SK-N-SH (cell line): Measurements from ENCODE around the gene P3H4. TPM values are rescaled to one million over a fixed set of nuclear protein-coding genes. Genes with fewer than 3 reads are reported as not detected.

Source experiments
- CTCF ChIA-PET: fragments of 300-600, 350-600 bp; formaldehyde crosslinking; extraction: SDS; loops from one replicate; lab custom pipeline; 2021; lab: Yijun Ruan, JAX
- POLR2A ChIA-PET: fragments of 350-600 bp; sonication (Branson Sonifier 250); formaldehyde crosslinking; extraction: SDS; loops from one replicate; lab custom pipeline; 2020; ENCODE audit warnings: antibody characterized with exemption, inconsistent platforms; lab: Yijun Ruan, JAX
- DNase-seq: peaks from one replicate; pipeline ENCODE4 v3.0.0; 2012
- H2AFZ ChIP-seq: fragments of 200-600 bp; sonication (generic); 2 replicates; pipeline ENCODE4 v1.8.1; 2016; ENCODE audit warnings: antibody characterized with exemption, mild to moderate bottlenecking, low read depth
- H3F3A ChIP-seq: fragments of 200-600 bp; sonication (generic); replicated peaks from 2 replicates; pipeline ENCODE3; 2016; ENCODE audit warnings: antibody characterized with exemption, mild to moderate bottlenecking; ENCODE audit not compliant: insufficient read depth
- H3K27ac ChIP-seq, 2 experiments: fragments of 200-500 bp in 1 of 2; fragments of 200-600 bp in 1 of 2; sonication (Bioruptor generic) in 1 of 2; sonication (generic), shearing (Covaris generic) in 1 of 2; 2 replicates each; pipeline versions ENCODE4 v1.5.1 to v1.6.1; 2014 to 2016; ENCODE audit warnings: low read depth in 2 of 2, inconsistent platforms in 1 of 2, low read length in 1 of 2, mild to moderate bottlenecking in 1 of 2, mixed read lengths in 1 of 2
- H3K27me3 ChIP-seq: fragments of 200-600 bp; sonication (generic), shearing (Covaris generic); 2 replicates; pipeline ENCODE4 v1.6.1; 2016; ENCODE audit warnings: mixed run types; ENCODE audit not compliant: insufficient read depth
- H3K36me3 ChIP-seq, 2 experiments: fragments of 200-500 bp in 1 of 2; fragments of 200-600 bp in 1 of 2; sonication (Bioruptor generic) in 1 of 2; sonication (generic) in 1 of 2; replicated peaks in 1 of 2; 2 replicates each; pipeline versions ENCODE3 to v1.5.1; 2014 to 2016; ENCODE audit warnings: low read length in 1 of 2, mild to moderate bottlenecking in 1 of 2; ENCODE audit not compliant: insufficient read depth in 2 of 2, control insufficient read depth in 1 of 2
- H3K4me1 ChIP-seq, 2 experiments: fragments of 200-500 bp in 1 of 2; fragments of 200-600 bp in 1 of 2; sonication (Bioruptor generic) in 1 of 2; sonication (generic), shearing (Covaris generic) in 1 of 2; 2 replicates each; pipeline versions ENCODE4 v1.5.1 to v1.6.1; 2014 to 2016; ENCODE audit warnings: low read depth in 1 of 2, low read length in 1 of 2, mixed run types in 1 of 2; ENCODE audit not compliant: insufficient read depth in 2 of 2, control insufficient read depth in 1 of 2
- H3K4me2 ChIP-seq: fragments of 200-600 bp; sonication (generic), shearing (Covaris generic); 2 replicates; pipeline ENCODE4 v1.6.1; 2017; ENCODE audit warnings: mixed run types
- H3K4me3 ChIP-seq, 2 experiments: fragments of 200-500 bp in 1 of 2; fragments of 200-600 bp in 1 of 2; sonication (Bioruptor generic) in 1 of 2; sonication (generic), shearing (Covaris generic) in 1 of 2; 2 replicates each; pipeline versions ENCODE4 v1.5.1 to v1.8.1; 2014 to 2016; ENCODE audit warnings: low read depth in 2 of 2, inconsistent platforms in 1 of 2, low read length in 1 of 2, mild to moderate bottlenecking in 1 of 2, mixed read lengths in 1 of 2, moderate library complexity in 1 of 2
- H3K79me2 ChIP-seq: fragments of 200-600 bp; sonication (generic); 2 replicates; pipeline ENCODE4 v1.8.1; 2017; ENCODE audit warnings: mild to moderate bottlenecking; ENCODE audit not compliant: insufficient read depth
- H3K9ac ChIP-seq: fragments of 200-600 bp; sonication (generic); 2 replicates; pipeline ENCODE4 v1.6.1; 2017; ENCODE audit warnings: mixed run types
- H3K9me2 ChIP-seq: fragments of 200-600 bp; sonication (generic); 2 replicates; pipeline ENCODE4 v1.6.1; 2017; ENCODE audit warnings: mixed run types
- H3K9me3 ChIP-seq: fragments of 200-600 bp; sonication (generic); 2 replicates; pipeline ENCODE4 v1.6.1; 2017; ENCODE audit warnings: mixed run types, mild to moderate bottlenecking, moderate library complexity
- H4K20me1 ChIP-seq: fragments of 200-600 bp; sonication (generic); 2 replicates; pipeline ENCODE4 v1.6.1; 2017; ENCODE audit warnings: mild to moderate bottlenecking, mixed run types; ENCODE audit not compliant: insufficient read depth
- CHD2 ChIP-seq: fragments of 150-350 bp; IDR thresholded peaks from 2 replicates; pipeline ENCODE4 v1.6.1; 2018; ENCODE audit warnings: low read length; ENCODE audit not compliant: partially characterized antibody
- EZH2phosphoT487 ChIP-seq: fragments of 200-600 bp; sonication (generic); IDR thresholded peaks from 2 replicates; pipeline ENCODE4 v1.6.1; 2017; ENCODE audit warnings: low read depth, mixed run types, mild to moderate bottlenecking, antibody characterized with exemption, moderate library complexity, borderline replicate concordance
- FOSL2 ChIP-seq: IDR thresholded peaks from 2 replicates; pipeline ENCODE4 v1.4.0; 2012; ENCODE audit warnings: low read depth, mild to moderate bottlenecking, moderate library complexity, borderline replicate concordance
- FOXJ3 ChIP-seq: sonication (generic); formaldehyde crosslinking; IDR thresholded peaks from 2 replicates; pipeline ENCODE4 v1.5.1; 2020; ENCODE audit warnings: mild to moderate bottlenecking, missing genetic modification reagents
- FOXM1 ChIP-seq: IDR thresholded peaks from 2 replicates; pipeline ENCODE4 v1.4.0; 2012; ENCODE audit warnings: low read depth, mild to moderate bottlenecking
- GATA2 ChIP-seq: sonication (generic); formaldehyde crosslinking; IDR thresholded peaks from 2 replicates; pipeline ENCODE4 v1.5.0; 2020; ENCODE audit warnings: mild to moderate bottlenecking, missing genetic modification reagents
- JUND ChIP-seq: IDR thresholded peaks from 2 replicates; pipeline ENCODE4 v1.4.0; 2012
- MEF2A ChIP-seq: IDR thresholded peaks from 2 replicates; pipeline ENCODE4 v1.4.0; 2012; ENCODE audit warnings: low read depth, borderline replicate concordance
- MXI1 ChIP-seq: IDR thresholded peaks from 2 replicates; pipeline ENCODE4 v1.6.1; 2012; ENCODE audit warnings: mild to moderate bottlenecking, low read depth, low read length, improper control_type of control experiment
- NRF1 ChIP-seq: IDR thresholded peaks from 2 replicates; pipeline ENCODE4 v1.6.1; 2012; ENCODE audit warnings: low read depth, mild to moderate bottlenecking, low read length
- POLR2AphosphoS5 ChIP-seq: IDR thresholded peaks from 2 replicates; pipeline ENCODE4 v1.6.1; 2012; ENCODE audit warnings: low read depth, low read length
- RFX5 ChIP-seq: IDR thresholded peaks from 2 replicates; pipeline ENCODE4 v1.6.1; 2012; ENCODE audit warnings: mild to moderate bottlenecking, improper control_type of control experiment, low read length
- RXRA ChIP-seq: IDR thresholded peaks from 2 replicates; pipeline ENCODE4 v1.4.0; 2012; ENCODE audit warnings: low read depth, mild to moderate bottlenecking, borderline replicate concordance
- YY1 ChIP-seq: IDR thresholded peaks from 2 replicates; pipeline ENCODE4 v1.4.0; 2012; ENCODE audit warnings: low read depth, mild to moderate bottlenecking
- WGBS: methylation state at CpG from one replicate; pipeline ENCODE4 v1.1.6; 2017; ENCODE audit warnings: low lambda C conversion rate; 5-methylcytosine and 5-hydroxymethylcytosine counted together
- polyA plus RNA-seq, 3 experiments: library from polyadenylated mRNA; depleted of rRNA; stranded (reverse); fragments of >200 nt; gene quantifications; 2 replicates each; pipeline ENCODE4 v1.2.3, GENCODE V29; 2012
- TF ChIP-seq, protein P1 (sequence below): IDR thresholded peaks from 2 replicates; pipeline ENCODE4 v1.4.0; 2012; ENCODE audit warnings: low read depth, borderline replicate concordance
- TF ChIP-seq, protein P2 (sequence below): IDR thresholded peaks from 2 replicates; pipeline ENCODE4 v1.6.1; 2012; ENCODE audit warnings: mild to moderate bottlenecking, low read depth, low read length, moderate library complexity
- TF ChIP-seq, protein P3 (sequence below): fragments of 150-350 bp; IDR thresholded peaks from 2 replicates; pipeline ENCODE4 v1.6.1; 2017; ENCODE audit warnings: antibody characterized with exemption, low read length, low read depth, borderline replicate concordance

Gene P3H4
- polyA plus RNA-seq, 1 of the 3 experiments (the other 2 are of a cell fraction): 88.3 TPM

DNA sequence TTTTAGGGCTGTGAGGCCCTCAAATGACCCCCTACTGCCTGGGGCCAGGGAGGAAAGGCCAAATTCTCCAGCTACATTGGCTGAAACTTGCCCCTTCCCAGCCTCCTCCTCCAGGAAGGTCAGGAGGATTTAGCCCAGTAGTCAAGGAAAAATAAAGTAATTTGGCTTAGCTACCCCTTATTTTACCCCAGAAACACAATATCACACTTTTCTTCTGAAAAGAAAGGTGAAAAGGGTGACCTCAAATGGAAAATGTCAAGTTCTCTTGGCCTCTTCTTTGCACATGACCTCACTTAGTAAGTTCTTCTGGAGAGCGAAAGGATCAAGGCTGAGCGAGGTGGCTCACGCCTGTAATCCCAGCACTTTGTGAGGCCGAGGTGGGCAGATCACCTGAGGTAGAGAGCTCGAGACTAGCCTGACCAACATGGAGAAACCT is 17.2 kb downstream of the P3H4 start:
- no peak for TF ChIP-seq GATA2
- no peak for TF ChIP-seq YY1
- no peak for TF ChIP-seq NRF1
- TF ChIP-seq FOSL2: no peak
- no peak for TF ChIP-seq FOXM1
- TF ChIP-seq POLR2AphosphoS5: no peak
- TF ChIP-seq, all 33 proteins: peak for 0
- H3K79me2 ChIP-seq: no peaks in the 10 kb centered on the region
- WGBS: 97% methylated on average over 5 of the region's 5 CpGs
- H2AFZ ChIP-seq: no peak overlapping the region
- no peak overlapping the region for H3K27ac ChIP-seq
- H3K9me3 ChIP-seq: no peaks in the 10 kb centered on the region
- H3K4me1 ChIP-seq: peaks cover 11 to 12% of the 10 kb centered on the region in 2 experiments; a peak in 3 of 4 replicates
- H3K9ac ChIP-seq: no peak overlapping the region
- no peak for DNase-seq
- H3K4me3 ChIP-seq: no peak overlapping the region
- no peaks in the 10 kb centered on the region for H3K27me3 ChIP-seq
- no peaks in the 10 kb centered on the region for H4K20me1 ChIP-seq
- H3K36me3 ChIP-seq: no peaks in the 10 kb centered on the region
- no peak overlapping the region for H3K4me2 ChIP-seq
- no peaks in the 10 kb centered on the region for H3K9me2 ChIP-seq
- no peaks in the 10 kb centered on the region for H3F3A ChIP-seq
- ChIA-PET POLR2A (no interaction called here), CTCF (interaction anchor here (1.3 to 20.2 kb wide), 3 partner anchors 8 to 194 kb away, joined by 3 to 405 read pairs (median 20); partner anchors contain the start of genes HAP1 and JUP)

DNA sequence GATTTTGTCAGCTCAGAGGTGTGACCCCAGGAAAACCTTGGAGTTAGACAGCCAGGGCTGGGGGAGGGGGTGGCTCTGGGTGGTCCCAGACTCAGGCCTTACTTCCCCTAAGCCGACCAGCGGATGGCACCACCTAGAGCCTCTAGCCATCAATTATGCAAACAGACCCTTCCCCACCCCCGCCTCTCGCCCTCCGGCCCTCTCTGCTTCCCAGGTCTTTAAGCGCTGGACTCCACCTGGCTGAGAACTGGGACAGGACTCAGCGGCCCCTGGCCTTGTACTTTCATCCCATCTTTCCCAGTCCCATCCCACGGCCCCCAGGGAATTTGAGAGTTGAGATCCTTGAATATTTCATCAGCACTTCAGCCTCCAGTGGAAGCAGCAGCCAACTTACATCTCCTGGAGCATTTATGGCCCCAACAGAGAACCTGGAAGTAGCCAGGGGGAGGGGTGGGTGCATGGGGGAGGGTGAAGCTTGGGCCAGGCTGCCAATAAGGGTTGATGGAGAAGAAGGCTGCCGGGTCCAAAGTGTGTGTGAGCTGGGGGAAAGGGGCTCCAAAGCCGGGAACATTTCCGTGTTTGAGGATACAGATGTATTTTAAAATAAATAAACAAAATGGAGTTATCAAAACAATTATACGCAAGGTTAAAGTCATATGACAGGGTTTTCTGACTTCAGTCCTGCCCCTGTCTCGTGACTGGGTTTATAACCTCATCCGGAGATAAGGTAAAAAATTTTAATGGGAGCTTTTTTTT is 17.8 kb downstream of the P3H4 start:
- no peak for TF ChIP-seq RXRA
- TF ChIP-seq EZH2phosphoT487: no peak
- no peak for TF ChIP-seq RFX5
- TF ChIP-seq MEF2A: no peak
- TF ChIP-seq FOXJ3 (CRISPR knock-in tag): no peak
- TF ChIP-seq, protein P1, sequence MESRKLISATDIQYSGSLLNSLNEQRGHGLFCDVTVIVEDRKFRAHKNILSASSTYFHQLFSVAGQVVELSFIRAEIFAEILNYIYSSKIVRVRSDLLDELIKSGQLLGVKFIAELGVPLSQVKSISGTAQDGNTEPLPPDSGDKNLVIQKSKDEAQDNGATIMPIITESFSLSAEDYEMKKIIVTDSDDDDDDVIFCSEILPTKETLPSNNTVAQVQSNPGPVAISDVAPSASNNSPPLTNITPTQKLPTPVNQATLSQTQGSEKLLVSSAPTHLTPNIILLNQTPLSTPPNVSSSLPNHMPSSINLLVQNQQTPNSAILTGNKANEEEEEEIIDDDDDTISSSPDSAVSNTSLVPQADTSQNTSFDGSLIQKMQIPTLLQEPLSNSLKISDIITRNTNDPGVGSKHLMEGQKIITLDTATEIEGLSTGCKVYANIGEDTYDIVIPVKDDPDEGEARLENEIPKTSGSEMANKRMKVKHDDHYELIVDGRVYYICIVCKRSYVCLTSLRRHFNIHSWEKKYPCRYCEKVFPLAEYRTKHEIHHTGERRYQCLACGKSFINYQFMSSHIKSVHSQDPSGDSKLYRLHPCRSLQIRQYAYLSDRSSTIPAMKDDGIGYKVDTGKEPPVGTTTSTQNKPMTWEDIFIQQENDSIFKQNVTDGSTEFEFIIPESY: no peak
- TF ChIP-seq, protein P2, sequence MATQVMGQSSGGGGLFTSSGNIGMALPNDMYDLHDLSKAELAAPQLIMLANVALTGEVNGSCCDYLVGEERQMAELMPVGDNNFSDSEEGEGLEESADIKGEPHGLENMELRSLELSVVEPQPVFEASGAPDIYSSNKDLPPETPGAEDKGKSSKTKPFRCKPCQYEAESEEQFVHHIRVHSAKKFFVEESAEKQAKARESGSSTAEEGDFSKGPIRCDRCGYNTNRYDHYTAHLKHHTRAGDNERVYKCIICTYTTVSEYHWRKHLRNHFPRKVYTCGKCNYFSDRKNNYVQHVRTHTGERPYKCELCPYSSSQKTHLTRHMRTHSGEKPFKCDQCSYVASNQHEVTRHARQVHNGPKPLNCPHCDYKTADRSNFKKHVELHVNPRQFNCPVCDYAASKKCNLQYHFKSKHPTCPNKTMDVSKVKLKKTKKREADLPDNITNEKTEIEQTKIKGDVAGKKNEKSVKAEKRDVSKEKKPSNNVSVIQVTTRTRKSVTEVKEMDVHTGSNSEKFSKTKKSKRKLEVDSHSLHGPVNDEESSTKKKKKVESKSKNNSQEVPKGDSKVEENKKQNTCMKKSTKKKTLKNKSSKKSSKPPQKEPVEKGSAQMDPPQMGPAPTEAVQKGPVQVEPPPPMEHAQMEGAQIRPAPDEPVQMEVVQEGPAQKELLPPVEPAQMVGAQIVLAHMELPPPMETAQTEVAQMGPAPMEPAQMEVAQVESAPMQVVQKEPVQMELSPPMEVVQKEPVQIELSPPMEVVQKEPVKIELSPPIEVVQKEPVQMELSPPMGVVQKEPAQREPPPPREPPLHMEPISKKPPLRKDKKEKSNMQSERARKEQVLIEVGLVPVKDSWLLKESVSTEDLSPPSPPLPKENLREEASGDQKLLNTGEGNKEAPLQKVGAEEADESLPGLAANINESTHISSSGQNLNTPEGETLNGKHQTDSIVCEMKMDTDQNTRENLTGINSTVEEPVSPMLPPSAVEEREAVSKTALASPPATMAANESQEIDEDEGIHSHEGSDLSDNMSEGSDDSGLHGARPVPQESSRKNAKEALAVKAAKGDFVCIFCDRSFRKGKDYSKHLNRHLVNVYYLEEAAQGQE: no peak
- TF ChIP-seq, protein P3, sequence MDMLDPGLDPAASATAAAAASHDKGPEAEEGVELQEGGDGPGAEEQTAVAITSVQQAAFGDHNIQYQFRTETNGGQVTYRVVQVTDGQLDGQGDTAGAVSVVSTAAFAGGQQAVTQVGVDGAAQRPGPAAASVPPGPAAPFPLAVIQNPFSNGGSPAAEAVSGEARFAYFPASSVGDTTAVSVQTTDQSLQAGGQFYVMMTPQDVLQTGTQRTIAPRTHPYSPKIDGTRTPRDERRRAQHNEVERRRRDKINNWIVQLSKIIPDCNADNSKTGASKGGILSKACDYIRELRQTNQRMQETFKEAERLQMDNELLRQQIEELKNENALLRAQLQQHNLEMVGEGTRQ: no peak
- TF ChIP-seq CHD2: no peak
- TF ChIP-seq YY1: no peak
- no peak for TF ChIP-seq JUND
- TF ChIP-seq MXI1: no peak
- H3K36me3 ChIP-seq: no peaks in the 10 kb centered on the region
- H3K27ac ChIP-seq: no peak overlapping the region
- H3K9me2 ChIP-seq: no peaks in the 10 kb centered on the region
- no peak overlapping the region for H3K4me3 ChIP-seq
- H3K4me2 ChIP-seq: no peak overlapping the region
- no peak for DNase-seq
- peaks cover 11 to 12% of the 10 kb centered on the region in 2 experiments; a peak in 3 of 4 replicates for H3K4me1 ChIP-seq
- H2AFZ ChIP-seq: no peak overlapping the region
- H3K79me2 ChIP-seq: no peaks in the 10 kb centered on the region
- CTCF ChIA-PET: interaction anchor here (1.3 to 20.2 kb wide), 5 partner anchors 8 to 195 kb away, joined by 3 to 405 read pairs (median 14); partner anchors contain the start of genes HAP1, JUP and P3H4
- POLR2A ChIA-PET: no interaction called here
- WGBS: 85% methylated on average over 12 of the region's 14 CpGs
- H4K20me1 ChIP-seq: no peaks in the 10 kb centered on the region
- H3F3A ChIP-seq: no peaks in the 10 kb centered on the region
- no peaks in the 10 kb centered on the region for H3K27me3 ChIP-seq
- no peaks in the 10 kb centered on the region for H3K9me3 ChIP-seq
- H3K9ac ChIP-seq: no peak overlapping the region
